GM23338 (cell line): Measurements from ENCODE around the gene MAGI1. TPM values are rescaled to one million over a fixed set of nuclear protein-coding genes. Genes with fewer than 3 reads are reported as not detected.

Experiments used
- ATAC-seq: fragments of 200-7000 bp; cut with Tn5 transposase; 3 replicates; pipeline ENCODE4 v1.9.1; 2020
- DNase-seq: peaks from one replicate; pipeline ENCODE4 v3.0.0-alpha.2; 2015; ENCODE audit warnings: low spot score
- H2AFZ ChIP-seq: fragments of 200-600 bp; sonication (generic); 2 replicates; pipeline ENCODE4 v1.8.0; 2016; ENCODE audit warnings: antibody characterized with exemption, mild to moderate bottlenecking, moderate library complexity
- H3F3A ChIP-seq: fragments of 200-600 bp; sonication (generic); replicated peaks from 2 replicates; pipeline ENCODE4 v1.8.0; 2017; ENCODE audit warnings: antibody characterized with exemption, mixed run types, low read depth
- H3K27ac ChIP-seq: fragments of 200-600 bp; sonication (generic); 2 replicates; pipeline ENCODE4 v1.6.1; 2016; ENCODE audit warnings: low read depth
- H3K27me3 ChIP-seq: fragments of 200-600 bp; sonication (generic); 2 replicates; pipeline ENCODE4 v1.8.0; 2016; ENCODE audit warnings: mild to moderate bottlenecking, mixed run types, moderate library complexity; ENCODE audit not compliant: insufficient read depth
- H3K36me3 ChIP-seq: fragments of 200-600 bp; sonication (generic); 2 replicates; pipeline ENCODE4 v1.8.0; 2016; ENCODE audit warnings: mild to moderate bottlenecking; ENCODE audit not compliant: insufficient read depth
- H3K4me1 ChIP-seq: fragments of 200-600 bp; sonication (generic); 2 replicates; pipeline ENCODE4 v1.8.0; 2016; ENCODE audit warnings: mild to moderate bottlenecking, moderate library complexity; ENCODE audit not compliant: insufficient read depth
- H3K4me2 ChIP-seq: fragments of 200-600 bp; sonication (generic); 2 replicates; pipeline ENCODE4 v1.7.1; 2017; ENCODE audit warnings: mixed run types
- H3K4me3 ChIP-seq: fragments of 200-600 bp; sonication (generic); 2 replicates; pipeline ENCODE4 v1.6.1; 2016; ENCODE audit warnings: mixed run types
- H3K79me2 ChIP-seq: fragments of 200-600 bp; sonication (generic); replicated peaks from 2 replicates; pipeline ENCODE4 v1.8.0; 2017; ENCODE audit warnings: mild to moderate bottlenecking; ENCODE audit not compliant: insufficient read depth
- H3K9me2 ChIP-seq: fragments of 200-600 bp; sonication (generic); 2 replicates; pipeline ENCODE4 v1.8.0; 2017; ENCODE audit not compliant: insufficient read depth
- H4K20me1 ChIP-seq: fragments of 200-600 bp; sonication (generic); replicated peaks from 2 replicates; pipeline ENCODE4 v1.8.0; 2017; ENCODE audit warnings: mild to moderate bottlenecking; ENCODE audit not compliant: insufficient read depth
- H3K27ac Mint-ChIP-seq: 2 replicates; pipeline ENCODE4 v1.8.0; 2020; ENCODE audit warnings: inconsistent platforms, mild to moderate bottlenecking, moderate library complexity, mixed read lengths
- H3K27me3 Mint-ChIP-seq: 3 replicates; pipeline ENCODE4 v1.8.0; 2022; ENCODE audit warnings: low read depth, mild to moderate bottlenecking, moderate library complexity, mixed read lengths, inconsistent platforms; ENCODE audit not compliant: insufficient read depth, poor library complexity
- H3K36me3 Mint-ChIP-seq: 3 replicates; pipeline ENCODE4 v1.8.0; 2021; ENCODE audit warnings: low read depth, mild to moderate bottlenecking, inconsistent platforms, moderate library complexity, mixed read lengths
- H3K4me1 Mint-ChIP-seq: 3 replicates; pipeline ENCODE4 v1.8.0; 2020; ENCODE audit warnings: mild to moderate bottlenecking, inconsistent platforms, mixed read lengths
- H3K4me3 Mint-ChIP-seq: 3 replicates; pipeline ENCODE4 v1.8.0; 2021; ENCODE audit warnings: moderate library complexity, mild to moderate bottlenecking, inconsistent platforms, mixed read lengths
- H3K9me3 Mint-ChIP-seq: 3 replicates; pipeline ENCODE4 v1.8.0; 2020; ENCODE audit warnings: moderate library complexity, mild to moderate bottlenecking, inconsistent platforms, mixed read lengths
- ETS1 ChIP-seq: IDR thresholded peaks from 2 replicates; pipeline ENCODE4 v1.6.1; 2016; ENCODE audit warnings: antibody characterized with exemption
- EZH2phosphoT487 ChIP-seq: fragments of 200-600 bp; sonication (generic); IDR thresholded peaks from one replicate; pipeline ENCODE4 v1.8.1; 2018; ENCODE audit warnings: antibody characterized with exemption; ENCODE audit not compliant: unreplicated experiment
- REST ChIP-seq: IDR thresholded peaks from one replicate; pipeline ENCODE4 v1.6.1; 2018; ENCODE audit warnings: antibody characterized with exemption; ENCODE audit not compliant: unreplicated experiment
- STAT1 ChIP-seq: IDR thresholded peaks from one replicate; pipeline ENCODE4 v1.6.1; 2016; ENCODE audit warnings: antibody characterized with exemption; ENCODE audit not compliant: unreplicated experiment
- ZNF331 ChIP-seq: fragments of 250-450 bp; sonication (Bioruptor Pico); IDR thresholded peaks from 2 replicates; pipeline ENCODE4 v1.5.0; 2020; ENCODE audit warnings: low read depth, mild to moderate bottlenecking, moderate library complexity
- ZNF462 ChIP-seq: fragments of 250-450 bp; sonication (Bioruptor Pico); IDR thresholded peaks from 2 replicates; pipeline ENCODE4 v1.5.0; 2020; ENCODE audit warnings: mild to moderate bottlenecking, moderate library complexity
- polyA plus RNA-seq: library from polyadenylated mRNA; unstranded; fragments of >200 nt; fragmentation: Nextera tagmentation; extraction: Ambion mirVana; gene quantifications from 2 replicates; pipeline ENCODE4 v1.2.1, GENCODE V29; 2016
- total RNA-seq: library from RNA; depleted of rRNA; stranded (reverse); fragments of >200 nt; shearing (Covaris generic); gene quantifications from 2 replicates; pipeline ENCODE4 v1.2.3, GENCODE V29; 2014

Gene MAGI1
- total and polyA plus RNA-seq, 2 experiments from 2014 or later, result 27.4 to 71.2 TPM

- no peak for DNase-seq
These were observed 474.2 kb downstream of the MAGI1 start for GRCh38 chr3:65564483-65564882.

More at GRCh38 chr3:65564483-65564882, 474.2 kb downstream of the MAGI1 start:
- peaks cover 4% of the 10 kb centered on the region for H3K27me3 Mint-ChIP-seq
- peaks cover 37% of the 10 kb centered on the region for H3K4me1 Mint-ChIP-seq
- H3K9me2 ChIP-seq, result no peaks in the 10 kb centered on the region
- H3F3A ChIP-seq, result no peaks in the 10 kb centered on the region
- H3K79me2 ChIP-seq, result peaks cover 94% of the 10 kb centered on the region
- H3K4me2 ChIP-seq, result no peak overlapping the region
- peaks cover 18% of the 10 kb centered on the region for H4K20me1 ChIP-seq
- H3K4me3 Mint-ChIP-seq, result no peak overlapping the region
- H3K27ac Mint-ChIP-seq, result no peak overlapping the region
- H2AFZ ChIP-seq, result no peak overlapping the region
- H3K9me3 Mint-ChIP-seq, result no peaks in the 10 kb centered on the region
- no peak overlapping the region for H3K4me3 ChIP-seq
- TF ChIP-seq ETS1 (no peak), EZH2phosphoT487 (no peak), STAT1 (no peak), ZNF462 (CRISPR knock-in tag) (no peak), ZNF331 (CRISPR knock-in tag) (no peak), REST (no peak)
- peaks cover 6% of the 10 kb centered on the region for H3K4me1 ChIP-seq
- no peaks in the 10 kb centered on the region for H3K36me3 Mint-ChIP-seq
- no peaks in the 10 kb centered on the region for H3K36me3 ChIP-seq
- no peak overlapping the region for H3K27ac ChIP-seq
- no peak for ATAC-seq
- no peaks in the 10 kb centered on the region for H3K27me3 ChIP-seq
